K562 (cell line): ENCODE data around the gene SPEF1. TPM values are rescaled to one million over a fixed set of nuclear protein-coding genes. Genes with fewer than 3 reads are reported as not detected.
A peak's percentile ranks its signal among the peaks of the same experiment; 100 is the strongest.

Experiments
- CHD2 ChIP-seq: IDR thresholded peaks from 2 replicates; pipeline ENCODE4 v1.6.1; 2011; ENCODE audit warnings: low read depth, low read length
- CXXC5 ChIP-seq: fragments of 250-450 bp; sonication (Bioruptor Pico); IDR thresholded peaks from 2 replicates; pipeline ENCODE4 v1.8.0; 2022; ENCODE audit warnings: inconsistent platforms, mild to moderate bottlenecking, moderate library complexity
- ESRRA ChIP-seq: fragments of 450-650 bp; IDR thresholded peaks from 2 replicates; pipeline ENCODE4 v1.6.1; 2014; ENCODE audit warnings: low read depth, mild to moderate bottlenecking, moderate library complexity, borderline replicate concordance
- JUN ChIP-seq, 2 experiments: sonication (generic) in 1 of 2; formaldehyde crosslinking in 1 of 2; IDR thresholded peaks; 2 replicates each; pipeline versions ENCODE4 v1.6.1 to v1.8.0; 2012 to 2022; ENCODE audit warnings: borderline replicate concordance in 2 of 2, mild to moderate bottlenecking in 2 of 2, improper control_type of control experiment in 1 of 2, low read depth in 1 of 2, low read length in 1 of 2, missing genetic modification reagents in 1 of 2
- KDM5B ChIP-seq: fragments of 200-600 bp; sonication (generic); IDR thresholded peaks from 2 replicates; pipeline ENCODE4 v1.6.1; 2012; ENCODE audit warnings: low read depth, mild to moderate bottlenecking, moderate library complexity, low read length, control low read depth, inconsistent platforms; ENCODE audit not compliant: insufficient replicate concordance
- PRPF4 ChIP-seq: fragments of 200-400 bp; formaldehyde crosslinking; IDR thresholded peaks from one replicate; pipeline ENCODE4 v1.6.1; 2017; ENCODE audit warnings: low read length, low read depth, mild to moderate bottlenecking; ENCODE audit not compliant: insufficient read depth, poor library complexity, severe bottlenecking
- TAF1 ChIP-seq: IDR thresholded peaks from 2 replicates; pipeline ENCODE4 v1.6.1; 2011; ENCODE audit warnings: mild to moderate bottlenecking, low read length, moderate library complexity; ENCODE audit not compliant: insufficient read depth, control insufficient read depth, severe bottlenecking; ENCODE audit errors: extremely low read depth
- THRAP3 ChIP-seq: fragments of 450-650 bp; IDR thresholded peaks from 2 replicates; pipeline ENCODE4 v1.6.1; 2016; ENCODE audit warnings: mild to moderate bottlenecking, inconsistent platforms, borderline replicate concordance
- XRCC5 ChIP-seq: fragments of 200-400 bp; formaldehyde crosslinking; IDR thresholded peaks from 2 replicates; pipeline ENCODE4 v1.6.1; 2017; ENCODE audit warnings: low read depth, mild to moderate bottlenecking, low read length
- ZNF121 ChIP-seq: sonication (generic); formaldehyde crosslinking; conservative IDR thresholded peaks from 2 replicates; pipeline ENCODE4 v1.8.0; 2022; ENCODE audit warnings: missing genetic modification reagents
- ZNF134 ChIP-seq: fragments of 250-450 bp; sonication (Bioruptor Pico); conservative IDR thresholded peaks from 2 replicates; pipeline ENCODE4 v1.4.0; 2020
- ZNF165 ChIP-seq: fragments of 250-450 bp; sonication (Bioruptor Pico); IDR thresholded peaks from 2 replicates; pipeline ENCODE4 v1.4.0; 2020; ENCODE audit warnings: borderline replicate concordance
- ZNF212 ChIP-seq: fragments of 450-650 bp; formaldehyde crosslinking; IDR thresholded peaks from 2 replicates; pipeline ENCODE4 v1.4.0; 2020; ENCODE audit warnings: mild to moderate bottlenecking
- polyA plus RNA-seq, 8 experiments: library from polyadenylated mRNA; depleted of rRNA in 4 of 8; stranded (reverse) in 5 of 8; unstranded in 3 of 8; fragments of >200 nt; fragmentation: Nextera tagmentation in 2 of 8; fragmentation: Illumina TruSeq in 1 of 8; extraction: Ambion mirVana in 2 of 8; extraction: Trizol in 1 of 8; gene quantifications; 2 replicates each; pipeline versions ENCODE4 v1.2.1 to v1.2.3, GENCODE V29; 2011 to 2014; ENCODE audit warnings: inconsistent platforms in 1 of 8, missing spikeins in 1 of 8
- total RNA-seq, 7 experiments: library from RNA; depleted of rRNA in 6 of 7; stranded (reverse); fragments of >200 nt in 6 of 7; fragmentation: Illumina TruSeq in 2 of 7; extraction: Trizol in 2 of 7; gene quantifications; 2 replicates each; pipeline versions ENCODE4 v1.2.1 to v1.2.3, GENCODE V29; 2011 to 2021; ENCODE audit warnings: low replicate concordance in 1 of 7
- TF ChIP-seq, protein P1 (sequence below): fragments of 200-800 bp; sonication (Bioruptor generic); IDR thresholded peaks from 2 replicates; pipeline ENCODE4 v1.6.1; 2017; ENCODE audit warnings: missing genetic modification characterization, missing compliant biosample characterization
- TF ChIP-seq, protein P2 (sequence below), 2 experiments: fragments of 450-650 bp; formaldehyde crosslinking in 1 of 2; IDR thresholded peaks; 2 replicates each; pipeline versions ENCODE4 v1.4.0 to v1.6.1; 2014 to 2020; ENCODE audit warnings: mild to moderate bottlenecking in 2 of 2, borderline replicate concordance in 1 of 2, low read depth in 1 of 2

The SPEF1 gene
- total and polyA plus RNA-seq, 9 of the 15 experiments (the other 6 are each of a cell fraction or from before 2014, with no cell fraction given) = not detected

DNA sequence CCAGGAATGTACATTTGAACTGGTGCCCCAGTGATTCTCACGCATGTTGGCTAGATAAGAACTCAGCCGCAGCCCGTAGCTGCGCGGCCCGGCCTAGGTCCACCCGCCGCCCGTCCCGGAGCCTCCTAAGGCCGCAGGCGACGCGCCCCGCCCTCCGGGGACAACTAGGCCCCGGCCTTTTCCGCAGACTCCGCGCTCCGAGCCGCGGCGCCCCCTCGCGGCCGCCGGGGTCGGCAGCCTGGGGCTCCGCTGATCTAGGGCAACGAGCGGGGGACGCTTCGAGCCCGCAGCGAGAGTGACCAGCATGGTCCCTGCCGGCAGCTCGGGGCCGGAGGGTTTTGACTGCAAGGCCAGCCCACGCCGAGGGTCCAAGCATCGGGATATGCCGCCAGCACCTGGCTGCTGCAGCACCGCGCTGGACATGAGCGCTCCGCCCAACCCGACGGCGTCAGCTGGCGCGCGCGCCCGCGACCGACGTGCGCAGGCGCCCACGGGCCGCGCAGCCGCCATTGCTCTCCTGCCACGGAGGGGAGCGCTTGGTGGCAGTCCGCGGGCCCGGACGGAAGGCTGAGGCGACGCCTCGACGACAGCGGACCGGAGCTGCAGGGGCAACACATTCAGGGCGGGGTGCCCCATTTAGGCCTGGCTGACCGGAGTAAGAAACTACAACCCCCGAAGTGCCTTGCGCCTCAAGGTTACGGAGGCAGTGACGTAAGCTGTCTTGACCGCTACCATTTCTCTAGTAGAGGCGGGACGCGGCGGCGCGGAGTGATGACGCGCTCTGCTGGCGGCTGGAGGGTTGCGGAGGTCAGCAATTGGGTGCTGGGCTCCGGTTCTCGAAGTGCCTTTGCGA, 39.0 kb upstream of the SPEF1 start, which contains the start of gene AP5S1 (continued):
- TF ChIP-seq ZNF134 (CRISPR knock-in tag) (no peak), KDM5B (peak; percentile 61), CXXC5 (CRISPR knock-in tag) (peak; percentile 90), JUN (IDR thresholded peaks at IDR 0.05; ENCODE audit: borderline replicate concordance, low read depth, low read length) (peak; percentile 63; the same call in 1 of the 2 replicates), JUN (CRISPR knock-in tag; IDR thresholded peaks at IDR 0.05; ENCODE audit: borderline replicate concordance) (peak; percentile 88; the same call in 1 of the 2 replicates), ESRRA (peak; percentile 92), THRAP3 (no peak), TAF1 (peak; percentile 39), XRCC5 (peak; percentile 72; the same call in 1 of the 2 replicates), ZNF121 (CRISPR knock-in tag) (no peak), ZNF212 (CRISPR knock-in tag) (no peak), ZNF165 (CRISPR knock-in tag) (peak; percentile 25; the same call in 1 of the 2 replicates), CHD2 (peak; percentile 25; the same call in 1 of the 2 replicates), PRPF4 (no peak)
- TF ChIP-seq, protein P1, sequence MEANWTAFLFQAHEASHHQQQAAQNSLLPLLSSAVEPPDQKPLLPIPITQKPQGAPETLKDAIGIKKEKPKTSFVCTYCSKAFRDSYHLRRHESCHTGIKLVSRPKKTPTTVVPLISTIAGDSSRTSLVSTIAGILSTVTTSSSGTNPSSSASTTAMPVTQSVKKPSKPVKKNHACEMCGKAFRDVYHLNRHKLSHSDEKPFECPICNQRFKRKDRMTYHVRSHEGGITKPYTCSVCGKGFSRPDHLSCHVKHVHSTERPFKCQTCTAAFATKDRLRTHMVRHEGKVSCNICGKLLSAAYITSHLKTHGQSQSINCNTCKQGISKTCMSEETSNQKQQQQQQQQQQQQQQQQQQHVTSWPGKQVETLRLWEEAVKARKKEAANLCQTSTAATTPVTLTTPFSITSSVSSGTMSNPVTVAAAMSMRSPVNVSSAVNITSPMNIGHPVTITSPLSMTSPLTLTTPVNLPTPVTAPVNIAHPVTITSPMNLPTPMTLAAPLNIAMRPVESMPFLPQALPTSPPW (CRISPR knock-in tag) = peak; percentile 77
- TF ChIP-seq, protein P2, sequence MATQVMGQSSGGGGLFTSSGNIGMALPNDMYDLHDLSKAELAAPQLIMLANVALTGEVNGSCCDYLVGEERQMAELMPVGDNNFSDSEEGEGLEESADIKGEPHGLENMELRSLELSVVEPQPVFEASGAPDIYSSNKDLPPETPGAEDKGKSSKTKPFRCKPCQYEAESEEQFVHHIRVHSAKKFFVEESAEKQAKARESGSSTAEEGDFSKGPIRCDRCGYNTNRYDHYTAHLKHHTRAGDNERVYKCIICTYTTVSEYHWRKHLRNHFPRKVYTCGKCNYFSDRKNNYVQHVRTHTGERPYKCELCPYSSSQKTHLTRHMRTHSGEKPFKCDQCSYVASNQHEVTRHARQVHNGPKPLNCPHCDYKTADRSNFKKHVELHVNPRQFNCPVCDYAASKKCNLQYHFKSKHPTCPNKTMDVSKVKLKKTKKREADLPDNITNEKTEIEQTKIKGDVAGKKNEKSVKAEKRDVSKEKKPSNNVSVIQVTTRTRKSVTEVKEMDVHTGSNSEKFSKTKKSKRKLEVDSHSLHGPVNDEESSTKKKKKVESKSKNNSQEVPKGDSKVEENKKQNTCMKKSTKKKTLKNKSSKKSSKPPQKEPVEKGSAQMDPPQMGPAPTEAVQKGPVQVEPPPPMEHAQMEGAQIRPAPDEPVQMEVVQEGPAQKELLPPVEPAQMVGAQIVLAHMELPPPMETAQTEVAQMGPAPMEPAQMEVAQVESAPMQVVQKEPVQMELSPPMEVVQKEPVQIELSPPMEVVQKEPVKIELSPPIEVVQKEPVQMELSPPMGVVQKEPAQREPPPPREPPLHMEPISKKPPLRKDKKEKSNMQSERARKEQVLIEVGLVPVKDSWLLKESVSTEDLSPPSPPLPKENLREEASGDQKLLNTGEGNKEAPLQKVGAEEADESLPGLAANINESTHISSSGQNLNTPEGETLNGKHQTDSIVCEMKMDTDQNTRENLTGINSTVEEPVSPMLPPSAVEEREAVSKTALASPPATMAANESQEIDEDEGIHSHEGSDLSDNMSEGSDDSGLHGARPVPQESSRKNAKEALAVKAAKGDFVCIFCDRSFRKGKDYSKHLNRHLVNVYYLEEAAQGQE (IDR thresholded peaks at IDR 0.05; ENCODE audit: borderline replicate concordance) = peak; percentile 76
- TF ChIP-seq, protein P2 (CRISPR knock-in tag; IDR thresholded peaks at IDR 0.05; ENCODE audit: low read depth) = peak; percentile 79
